ENCODE data around the gene POLR2I. TPM values are rescaled to one million over a fixed set of nuclear protein-coding genes. Genes with fewer than 3 reads are reported as not detected.

The POLR2I gene
- total RNA-seq, 1 experiment from 2014 or later: 146 TPM

- H3K4me3 Mint-ChIP-seq: no peak overlapping the region
- no peaks in the 10 kb centered on the region for H3K4me1 Mint-ChIP-seq
- no peak overlapping the region for H3K4me2 ChIP-seq (ENCODE audit: insufficient read depth, insufficient read length, low read length)
- H2AK5ac ChIP-seq (ENCODE audit: insufficient read length, low read length): no peak overlapping the region
- no peak overlapping the region for H3K4ac ChIP-seq (ENCODE audit: low read depth, low read length)
- no peak for DNase-seq
- no peaks in the 10 kb centered on the region for H3K9me3 ChIP-seq (ENCODE audit: control insufficient read depth, low read depth, low read length)
- no peak overlapping the region for H3K56ac ChIP-seq (ENCODE audit: insufficient read length, low read depth, low read length)
- no peak overlapping the region for H2AFZ ChIP-seq (ENCODE audit: low read length)
- no peak overlapping the region for H3K27ac ChIP-seq (ENCODE audit: insufficient read length, low read depth, low read length)
- H3K79me2 ChIP-seq (ENCODE audit: insufficient read depth, low read length): no peaks in the 10 kb centered on the region
- H3T11ph ChIP-seq (ENCODE audit: low read length): no peak overlapping the region
- no peak overlapping the region for H3K23ac ChIP-seq (ENCODE audit: insufficient read length, low read depth, low read length)
- H3K27me3 ChIP-seq (ENCODE audit: insufficient read depth, low read length): no peaks in the 10 kb centered on the region
- H3K79me1 ChIP-seq (ENCODE audit: insufficient read depth, low read depth, low read length, poor library complexity, severe bottlenecking): no peaks in the 10 kb centered on the region
- H3K9ac ChIP-seq (ENCODE audit: extremely low read depth, insufficient read length, low read length): no peak overlapping the region
- H4K5ac ChIP-seq (ENCODE audit: insufficient read length, low read depth, low read length): no peak overlapping the region
- H3K4me1 ChIP-seq (ENCODE audit: insufficient read depth, low read length): no peaks in the 10 kb centered on the region
- H3K9me3 Mint-ChIP-seq: no peaks in the 10 kb centered on the region
- no peak overlapping the region for H3K14ac ChIP-seq (ENCODE audit: insufficient read depth, low read length)
- no peaks in the 10 kb centered on the region; the same call in 1 of the 2 replicates for H3K27me3 Mint-ChIP-seq (ENCODE audit: low read depth)
- no peak overlapping the region for H2BK12ac ChIP-seq (ENCODE audit: insufficient read length, low read depth, low read length)
- WGBS (ENCODE audit: extremely low coverage, insufficient read length, low lambda C conversion rate): no CpG with 5 or more reads among the region's 27 CpGs
- no peak overlapping the region for H2BK20ac ChIP-seq (ENCODE audit: low read depth, low read length, poor library complexity, severe bottlenecking)
- H2BK5ac ChIP-seq (ENCODE audit: insufficient read length, low read length): no peak overlapping the region
- H4K91ac ChIP-seq (ENCODE audit: insufficient read length, low read depth, low read length): no peak overlapping the region
- H3K18ac ChIP-seq (ENCODE audit: insufficient read length, low read depth, low read length): no peak overlapping the region
- H2BK120ac ChIP-seq (ENCODE audit: low read depth, low read length, poor library complexity, severe bottlenecking): no peak overlapping the region
- no peaks in the 10 kb centered on the region for H3K23me2 ChIP-seq (ENCODE audit: insufficient read length, low read depth, low read length, poor library complexity, severe bottlenecking)
- no peak for TF ChIP-seq CTCF (conservative IDR thresholded peaks at IDR 0.05)
- no peak overlapping the region for H4K8ac ChIP-seq (replicated peaks; ENCODE audit: insufficient read length, low read depth, low read length)
- H3K27ac Mint-ChIP-seq: no peak overlapping the region
- no peak overlapping the region for H2BK15ac ChIP-seq (ENCODE audit: low read depth, low read length)
- H3K36me3 Mint-ChIP-seq (ENCODE audit: insufficient read depth in 1 of 3, low read depth in 3 of 3): peaks cover 31 to 79% (median 68%) of the 10 kb centered on the region in 3 experiments
- H4K20me1 ChIP-seq (ENCODE audit: control insufficient read depth, insufficient read depth, insufficient read length): no peaks in the 10 kb centered on the region
Measured at GRCh38 chr19:36101550-36102327, 12.9 kb downstream of the POLR2I start.

Measured in H9 (cell line).